Activated B cell treated with CpG ODN at 0.5 μM for 24 hours (primary cell): ENCODE measurements around the gene MAEA. TPM values are rescaled to one million over a fixed set of nuclear protein-coding genes. Genes with fewer than 3 reads are reported as not detected.

Source experiments
- ATAC-seq: fragments of 200-7000 bp; cut with Tn5 transposase; one replicate; pipeline ENCODE4 v1.10.0; 2021; ENCODE audit warnings: low read depth, mild to moderate bottlenecking, moderate library complexity
- CTCF ChIA-PET: fragments of 350-600 bp; sonication (Branson Sonifier 250); formaldehyde crosslinking; loops from one replicate; lab custom pipeline; 2021; ENCODE audit warnings: antibody characterized with exemption; lab: Charles Lee
- POLR2A ChIA-PET: fragments of 350-600 bp; sonication (Branson Sonifier 250); formaldehyde crosslinking; loops from one replicate; lab custom pipeline; 2021; ENCODE audit warnings: antibody characterized with exemption; lab: Charles Lee
- DNase-seq: peaks from one replicate; pipeline ENCODE4 v3.0.0; 2022
- H3K27ac Mint-ChIP-seq: one replicate; pipeline ENCODE4 v1.8.0; 2020; ENCODE audit warnings: mixed read lengths
- H3K27me3 Mint-ChIP-seq: one replicate; pipeline ENCODE4 v1.8.0; 2021; ENCODE audit warnings: mixed read lengths
- H3K36me3 Mint-ChIP-seq: one replicate; pipeline ENCODE4 v1.8.0; 2021; ENCODE audit warnings: low read depth, mixed read lengths
- H3K4me1 Mint-ChIP-seq: one replicate; pipeline ENCODE4 v1.8.0; 2021; ENCODE audit warnings: mixed read lengths
- H3K4me3 Mint-ChIP-seq: one replicate; pipeline ENCODE4 v1.8.0; 2020; ENCODE audit warnings: mild to moderate bottlenecking, mixed read lengths
- H3K9me3 Mint-ChIP-seq: one replicate; pipeline ENCODE4 v1.8.0; 2020; ENCODE audit warnings: mixed read lengths
- CTCF ChIP-seq: fragments of 200-600 bp; IDR thresholded peaks from one replicate; pipeline ENCODE4 v1.8.0; 2022; ENCODE audit warnings: antibody characterized with exemption, mild to moderate bottlenecking
- intact Hi-C: fragments of 100-400 bp; cut with micrococcal nuclease; formaldehyde crosslinking; loops from one replicate; pipeline ENCODE4 v1.15.1; 2024
- total RNA-seq: library from RNA; stranded (reverse); gene quantifications from 2 replicates; pipeline ENCODE4 v1.2.3, GENCODE V29; 2022

MAEA gene
- total RNA-seq: 67.3 and 73.7 TPM in 2 replicates

- no peak for TF ChIP-seq CTCF
- ATAC-seq: peak; percentile 96
- intact Hi-C loops: loop anchor here (1.0 to 5.0 kb wide), 6 partner anchors 17 to 122 kb away; partner anchors contain the start of genes CTBP1 and UVSSA
- H3K27me3 Mint-ChIP-seq: no peaks in the 10 kb centered on the region
- H3K36me3 Mint-ChIP-seq: peaks cover 3% of the 10 kb centered on the region
- peak; percentile 95 for DNase-seq
- H3K27ac Mint-ChIP-seq: peak within 1 kb of the TSS; percentile 81
- peak within 1 kb of the TSS; percentile 90 for H3K4me3 Mint-ChIP-seq
- H3K9me3 Mint-ChIP-seq: peaks cover 4% of the 10 kb centered on the region
- ChIA-PET POLR2A (interaction anchor here (0.5 to 3.3 kb wide), 11 partner anchors 20 to 269 kb away, joined by 3 to 32 read pairs (median 6); partner anchors contain the start of genes CTBP1 and UVSSA), CTCF (interaction anchor here (1.2 kb wide), 2 partner anchors 21 to 40 kb away, joined by 3 to 4 read pairs; no protein-coding TSS in a partner anchor)
- peaks cover 44% of the 10 kb centered on the region for H3K4me1 Mint-ChIP-seq
These were observed at the start of gene MAEA for GRCh38 chr4:1289207-1290164. Gene MAEA (plus strand): TSS chr4:1289891. CDS start chr4:1289914, 23 bp downstream.

DNA sequence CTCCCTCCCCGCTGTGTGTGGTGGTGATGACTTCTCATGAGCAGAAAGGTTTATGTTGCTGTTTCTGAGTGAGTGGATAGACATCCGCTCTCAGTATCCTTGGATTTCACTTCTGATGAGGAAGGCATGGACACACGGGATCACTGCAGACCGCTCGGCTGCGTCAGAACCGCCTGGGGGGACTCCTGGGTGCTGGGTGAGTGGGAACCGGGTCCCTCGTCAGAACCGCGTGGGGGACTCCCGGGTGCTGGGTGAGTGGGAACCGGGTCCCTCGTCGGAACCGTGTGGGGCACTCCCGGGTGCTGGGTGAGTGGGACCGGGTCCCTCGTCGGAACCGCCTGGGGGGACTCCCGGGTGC lies 49.8 kb upstream of the MAEA start:
- intact Hi-C loops: no loop called here
- Mint-ChIP-seq H3K9me3 (no peaks in the 10 kb centered on the region), H3K4me1 (peaks cover 30% of the 10 kb centered on the region), H3K27ac (no peak overlapping the region), H3K4me3 (no peak overlapping the region), H3K36me3 (peaks cover 44% of the 10 kb centered on the region), H3K27me3 (no peaks in the 10 kb centered on the region)
- CTCF ChIA-PET: no interaction called here
- TF ChIP-seq CTCF: no peak
- ATAC-seq (no peak), DNase-seq (no peak)
- POLR2A ChIA-PET: no interaction called here

- H3K4me3 Mint-ChIP-seq: no peak overlapping the region
- TF ChIP-seq CTCF: no peak
- peaks cover 35% of the 10 kb centered on the region for H3K36me3 Mint-ChIP-seq
- CTCF ChIA-PET: no interaction called here
- H3K4me1 Mint-ChIP-seq: peaks cover 39% of the 10 kb centered on the region
- ATAC-seq (no peak), DNase-seq (no peak)
- H3K27ac Mint-ChIP-seq: no peak overlapping the region
- intact Hi-C loops: no loop called here
- H3K27me3 Mint-ChIP-seq: no peaks in the 10 kb centered on the region
- no peaks in the 10 kb centered on the region for H3K9me3 Mint-ChIP-seq
- POLR2A ChIA-PET: no interaction called here
These were observed 48.8 kb upstream of the MAEA start for GRCh38 chr4:1240721-1241465.

GRCh38 chr4:1241466-1241935 lies 48.2 kb upstream of the MAEA start:
- ATAC-seq: no peak
- H3K36me3 Mint-ChIP-seq: peaks cover 31% of the 10 kb centered on the region
- peaks cover 45% of the 10 kb centered on the region for H3K4me1 Mint-ChIP-seq
- H3K27ac Mint-ChIP-seq: no peak overlapping the region
- ChIA-PET POLR2A (no interaction called here), CTCF (no interaction called here)
- no peaks in the 10 kb centered on the region for H3K27me3 Mint-ChIP-seq
- intact Hi-C loops: no loop called here
- no peak for TF ChIP-seq CTCF
- no peak for DNase-seq
- H3K4me3 Mint-ChIP-seq: no peak overlapping the region
- no peaks in the 10 kb centered on the region for H3K9me3 Mint-ChIP-seq
